ENCODE measurements around the gene EYS. TPM values are rescaled to one million over a fixed set of nuclear protein-coding genes. Genes with fewer than 3 reads are reported as not detected.

Gene EYS
- total RNA-seq, 1 experiment from 2014 or later = not detected

DNA sequence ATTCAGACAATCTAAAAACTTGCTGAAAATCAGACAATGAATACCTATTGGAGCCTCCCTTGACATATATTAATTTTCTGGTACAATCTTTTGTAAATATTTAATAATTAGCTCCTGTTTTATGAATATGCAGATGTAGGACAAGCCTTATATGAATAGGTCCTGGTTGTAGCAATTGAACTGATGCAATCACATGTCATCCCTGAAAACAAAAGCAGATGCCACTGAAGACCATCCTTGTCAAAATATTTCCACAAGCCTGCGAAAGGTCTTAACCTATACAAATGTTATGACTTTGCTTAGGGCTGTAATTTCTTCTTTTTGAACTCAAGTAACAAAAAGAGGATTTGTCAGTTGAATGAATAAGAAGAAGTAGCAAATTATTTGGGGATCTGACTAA lies 722.1 kb downstream of the EYS start:
- Histone ChIP-seq H3K79me2 (ENCODE audit: insufficient read depth, low read length) (no peaks in the 10 kb centered on the region), H2BK20ac (ENCODE audit: low read depth, low read length, poor library complexity, severe bottlenecking) (no peak overlapping the region), H3K9me3 (ENCODE audit: control insufficient read depth, low read depth, low read length) (no peaks in the 10 kb centered on the region), H2BK120ac (ENCODE audit: low read depth, low read length, poor library complexity, severe bottlenecking) (no peak overlapping the region), H3K4ac (ENCODE audit: low read depth, low read length) (no peak overlapping the region), H3K79me1 (ENCODE audit: insufficient read depth, low read depth, low read length, poor library complexity, severe bottlenecking) (no peaks in the 10 kb centered on the region), H3K27me3 (ENCODE audit: insufficient read depth, low read length) (no peaks in the 10 kb centered on the region), H2BK12ac (ENCODE audit: insufficient read length, low read depth, low read length) (no peak overlapping the region), H3K4me2 (ENCODE audit: insufficient read depth, insufficient read length, low read length) (no peak overlapping the region), H3K14ac (ENCODE audit: insufficient read depth, low read length) (no peak overlapping the region), H2BK15ac (ENCODE audit: low read depth, low read length) (no peak overlapping the region), H3K9ac (ENCODE audit: extremely low read depth, insufficient read length, low read length) (no peak overlapping the region), H3K23me2 (ENCODE audit: insufficient read length, low read depth, low read length, poor library complexity, severe bottlenecking) (no peaks in the 10 kb centered on the region), H2AK5ac (ENCODE audit: insufficient read length, low read length) (no peak overlapping the region), H3K4me1 (ENCODE audit: insufficient read depth, low read length) (no peaks in the 10 kb centered on the region), H4K91ac (ENCODE audit: insufficient read length, low read depth, low read length) (no peak overlapping the region), H3K56ac (ENCODE audit: insufficient read length, low read depth, low read length) (no peak overlapping the region), H3K23ac (ENCODE audit: insufficient read length, low read depth, low read length) (no peak overlapping the region), H4K20me1 (ENCODE audit: control insufficient read depth, insufficient read depth, insufficient read length) (no peaks in the 10 kb centered on the region), H4K8ac (replicated peaks; ENCODE audit: insufficient read length, low read depth, low read length) (no peak overlapping the region), H3K18ac (ENCODE audit: insufficient read length, low read depth, low read length) (no peak overlapping the region), H4K5ac (ENCODE audit: insufficient read length, low read depth, low read length) (no peak overlapping the region), H2AFZ (ENCODE audit: low read length) (no peak overlapping the region), H3T11ph (ENCODE audit: low read length) (no peak overlapping the region), H3K27ac (ENCODE audit: insufficient read length, low read depth, low read length) (no peak overlapping the region), H2BK5ac (ENCODE audit: insufficient read length, low read length) (no peak overlapping the region)
- no peak overlapping the region for H3K27ac Mint-ChIP-seq
- no peaks in the 10 kb centered on the region for H3K36me3 Mint-ChIP-seq (ENCODE audit: insufficient read depth in 1 of 3, low read depth in 3 of 3)
- no CpG with 5 or more reads among the region's 1 CpG for WGBS (ENCODE audit: extremely low coverage, insufficient read length, low lambda C conversion rate)
- TF ChIP-seq, protein P1, sequence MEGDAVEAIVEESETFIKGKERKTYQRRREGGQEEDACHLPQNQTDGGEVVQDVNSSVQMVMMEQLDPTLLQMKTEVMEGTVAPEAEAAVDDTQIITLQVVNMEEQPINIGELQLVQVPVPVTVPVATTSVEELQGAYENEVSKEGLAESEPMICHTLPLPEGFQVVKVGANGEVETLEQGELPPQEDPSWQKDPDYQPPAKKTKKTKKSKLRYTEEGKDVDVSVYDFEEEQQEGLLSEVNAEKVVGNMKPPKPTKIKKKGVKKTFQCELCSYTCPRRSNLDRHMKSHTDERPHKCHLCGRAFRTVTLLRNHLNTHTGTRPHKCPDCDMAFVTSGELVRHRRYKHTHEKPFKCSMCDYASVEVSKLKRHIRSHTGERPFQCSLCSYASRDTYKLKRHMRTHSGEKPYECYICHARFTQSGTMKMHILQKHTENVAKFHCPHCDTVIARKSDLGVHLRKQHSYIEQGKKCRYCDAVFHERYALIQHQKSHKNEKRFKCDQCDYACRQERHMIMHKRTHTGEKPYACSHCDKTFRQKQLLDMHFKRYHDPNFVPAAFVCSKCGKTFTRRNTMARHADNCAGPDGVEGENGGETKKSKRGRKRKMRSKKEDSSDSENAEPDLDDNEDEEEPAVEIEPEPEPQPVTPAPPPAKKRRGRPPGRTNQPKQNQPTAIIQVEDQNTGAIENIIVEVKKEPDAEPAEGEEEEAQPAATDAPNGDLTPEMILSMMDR (conservative IDR thresholded peaks at IDR 0.05) = no peak
- no peak for DNase-seq
- no peak overlapping the region for H3K4me3 Mint-ChIP-seq
- H3K27me3 Mint-ChIP-seq (ENCODE audit: low read depth) = no peaks in the 10 kb centered on the region
- no peaks in the 10 kb centered on the region; a peak in 1 of 5 replicates for H3K9me3 Mint-ChIP-seq
- peaks cover 4 to 5% of the 10 kb centered on the region in 2 experiments; a peak in 2 of 4 replicates for H3K4me1 Mint-ChIP-seq
